Lower leg skin (tissue), 3 donors: Measurements from ENCODE around the gene MRPL58.

Source experiments
- POLR2A ChIP-seq, 2 donors: fragments of 450-650 bp; IDR thresholded peaks; one replicate each; pipeline ENCODE4 v1.6.1; 2016 to 2017; ENCODE audit warnings: antibody characterized with exemption in 2 of 2, mild to moderate bottlenecking in 1 of 2, moderate library complexity in 1 of 2
- TF ChIP-seq, protein P1 (sequence below), 3 donors: fragments of 450-650 bp; IDR thresholded peaks; one replicate each; pipeline ENCODE4 v1.5.1; 2016; ENCODE audit warnings: antibody characterized with exemption in 3 of 3, mild to moderate bottlenecking in 3 of 3, moderate library complexity in 2 of 3

DNA sequence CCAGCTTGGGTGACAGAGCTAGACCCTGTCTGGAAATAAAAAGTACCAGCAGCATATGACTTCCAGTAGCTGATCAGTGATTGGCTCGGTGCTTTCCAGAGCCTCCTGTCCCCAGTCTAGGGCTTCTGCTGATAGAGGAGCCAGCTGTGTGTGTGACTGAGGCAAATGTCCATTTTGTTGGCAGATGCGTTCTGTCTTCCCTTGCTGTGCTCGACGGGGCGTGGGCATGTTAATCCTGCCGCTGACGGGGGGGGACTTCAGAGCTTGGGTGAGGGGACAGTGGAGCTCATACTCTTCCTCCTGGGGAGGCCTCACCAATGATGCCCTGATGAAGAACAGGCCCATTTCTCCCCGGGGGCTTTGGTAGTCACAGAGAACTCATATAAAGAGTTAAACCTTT is 49.1 kb downstream of the MRPL58 start:
- TF ChIP-seq, protein P1, sequence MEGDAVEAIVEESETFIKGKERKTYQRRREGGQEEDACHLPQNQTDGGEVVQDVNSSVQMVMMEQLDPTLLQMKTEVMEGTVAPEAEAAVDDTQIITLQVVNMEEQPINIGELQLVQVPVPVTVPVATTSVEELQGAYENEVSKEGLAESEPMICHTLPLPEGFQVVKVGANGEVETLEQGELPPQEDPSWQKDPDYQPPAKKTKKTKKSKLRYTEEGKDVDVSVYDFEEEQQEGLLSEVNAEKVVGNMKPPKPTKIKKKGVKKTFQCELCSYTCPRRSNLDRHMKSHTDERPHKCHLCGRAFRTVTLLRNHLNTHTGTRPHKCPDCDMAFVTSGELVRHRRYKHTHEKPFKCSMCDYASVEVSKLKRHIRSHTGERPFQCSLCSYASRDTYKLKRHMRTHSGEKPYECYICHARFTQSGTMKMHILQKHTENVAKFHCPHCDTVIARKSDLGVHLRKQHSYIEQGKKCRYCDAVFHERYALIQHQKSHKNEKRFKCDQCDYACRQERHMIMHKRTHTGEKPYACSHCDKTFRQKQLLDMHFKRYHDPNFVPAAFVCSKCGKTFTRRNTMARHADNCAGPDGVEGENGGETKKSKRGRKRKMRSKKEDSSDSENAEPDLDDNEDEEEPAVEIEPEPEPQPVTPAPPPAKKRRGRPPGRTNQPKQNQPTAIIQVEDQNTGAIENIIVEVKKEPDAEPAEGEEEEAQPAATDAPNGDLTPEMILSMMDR (IDR thresholded peaks at IDR 0.05), result no peak
- no peak for TF ChIP-seq POLR2A (IDR thresholded peaks at IDR 0.05)
